Mesenteric fat pad (tissue), 1 donor: Measurements from ENCODE around the gene LRRC4C. TPM values are rescaled to one million over a fixed set of nuclear protein-coding genes. Genes with fewer than 3 reads are reported as not detected.
"Not testable (repeated sequence)": the region's sequence is repeated elsewhere in the genome, so short reads cannot be mapped to it uniquely, and the experiment has no call there.

Source experiments
- DNase-seq: peaks from one replicate; pipeline ENCODE4 v3.0.0-alpha.2; 2020; ENCODE audit warnings: low spot score
- total RNA-seq: library from RNA; stranded (reverse); fragmentation: NEBNext Ultra II Directional; extraction: Animal tissue kit (Norgen Biotek cat#: 25700); gene quantifications from one replicate; pipeline ENCODE4 v1.2.1, GENCODE V29; 2021
- donor health status: DM: yes; HTN: yes; CAD: no.

LRRC4C gene
- total RNA-seq, 1 donor from 2014 or later, result 1.5 TPM

DNA sequence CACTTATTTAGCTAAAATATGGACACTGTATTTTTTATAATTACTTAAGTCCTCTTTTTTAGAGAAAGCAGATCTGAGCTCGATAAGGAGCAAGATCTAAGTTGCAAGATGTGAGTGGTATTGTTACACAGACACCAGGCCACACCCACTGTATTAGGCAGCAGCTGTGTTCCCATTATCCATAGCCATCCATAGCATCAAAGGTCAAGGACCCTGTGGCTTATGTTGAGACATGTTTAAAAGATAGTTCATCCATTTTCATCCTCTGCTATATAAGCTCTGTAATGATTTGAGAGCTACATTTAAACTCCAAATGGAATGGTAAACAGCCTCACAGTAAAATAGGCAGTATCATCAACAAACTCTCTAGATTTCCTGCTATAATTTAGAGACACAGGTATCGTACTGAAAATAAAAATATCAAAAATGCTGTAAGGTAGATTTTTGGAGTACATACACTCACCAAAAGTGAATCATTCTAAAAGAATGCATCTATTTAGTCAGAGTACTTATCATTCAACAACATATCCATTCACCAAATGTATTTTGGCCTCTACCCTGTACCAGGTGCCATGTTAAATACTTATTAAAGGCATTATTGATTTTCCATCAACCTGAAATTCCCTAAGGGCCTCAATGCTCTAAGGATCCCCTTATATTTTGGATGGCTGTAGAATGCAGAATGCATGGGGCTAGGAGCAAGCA, 574.0 kb downstream of the LRRC4C start:
- DNase-seq, result no peak

- no peak for DNase-seq
Observed at GRCh38 chr11:40882301-40882700, 577.2 kb downstream of the LRRC4C start.

DNA sequence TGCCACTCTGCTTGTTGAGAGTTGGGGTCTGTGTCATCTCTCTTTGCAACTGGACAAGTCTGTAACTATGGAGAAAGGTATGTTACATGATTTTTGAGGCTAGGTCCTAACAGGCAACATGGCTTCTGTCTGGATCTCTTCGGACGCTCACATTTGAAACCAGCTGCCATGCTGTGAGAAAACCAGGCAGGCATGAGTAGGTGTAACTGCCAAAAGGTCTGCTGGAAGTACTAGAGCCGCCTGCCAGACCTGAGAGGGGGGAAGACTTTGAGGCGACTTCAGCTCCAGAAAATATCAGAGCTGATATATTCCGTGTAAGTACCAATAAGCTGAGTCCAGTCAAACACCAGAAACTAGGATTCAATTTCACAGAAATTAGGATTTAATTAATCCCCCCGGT, 579.5 kb downstream of the LRRC4C start:
- DNase-seq, result no peak

DNA sequence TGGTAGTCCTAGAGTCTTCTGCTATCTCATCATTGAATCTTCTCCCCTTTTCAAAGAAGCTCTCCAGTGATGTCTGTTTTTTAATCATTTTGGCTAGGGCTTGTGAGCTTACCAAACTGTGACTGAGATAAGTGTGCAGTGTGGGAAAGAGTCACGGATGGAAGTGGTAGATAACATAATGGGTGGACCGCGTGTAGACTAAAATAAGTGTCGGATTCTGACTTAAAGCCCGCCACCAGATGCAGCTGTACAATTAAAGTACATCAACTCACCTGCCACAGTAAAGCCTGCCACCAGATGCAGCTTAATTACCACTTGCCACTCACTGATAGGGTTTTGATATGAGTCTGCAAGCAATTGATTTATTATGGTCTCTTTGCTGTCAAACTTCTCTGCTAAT, 581.5 kb downstream of the LRRC4C start:
- no peak for DNase-seq

DNA sequence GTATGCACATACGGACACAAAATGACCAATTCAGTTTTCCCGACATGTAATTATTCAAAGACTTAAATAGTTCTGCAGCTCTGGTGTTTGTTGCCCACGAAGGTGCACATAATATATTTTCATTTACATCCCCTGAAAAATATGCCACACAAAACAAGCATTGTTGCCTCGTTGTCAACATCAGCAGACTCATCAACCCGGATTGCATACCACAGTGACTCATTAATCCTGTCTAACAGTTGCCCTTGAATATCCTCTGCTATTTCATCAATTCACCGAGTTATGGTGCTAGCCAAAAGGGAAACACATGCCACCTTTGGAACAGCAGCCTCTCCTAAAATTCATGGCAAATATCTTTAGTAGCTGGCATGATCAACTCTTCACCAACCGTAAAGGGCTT, 582.2 kb downstream of the LRRC4C start:
- DNase-seq, result no peak

GRCh38 chr11:40867991-40868632, 591.3 kb downstream of the LRRC4C start:
- no peak for DNase-seq

DNA sequence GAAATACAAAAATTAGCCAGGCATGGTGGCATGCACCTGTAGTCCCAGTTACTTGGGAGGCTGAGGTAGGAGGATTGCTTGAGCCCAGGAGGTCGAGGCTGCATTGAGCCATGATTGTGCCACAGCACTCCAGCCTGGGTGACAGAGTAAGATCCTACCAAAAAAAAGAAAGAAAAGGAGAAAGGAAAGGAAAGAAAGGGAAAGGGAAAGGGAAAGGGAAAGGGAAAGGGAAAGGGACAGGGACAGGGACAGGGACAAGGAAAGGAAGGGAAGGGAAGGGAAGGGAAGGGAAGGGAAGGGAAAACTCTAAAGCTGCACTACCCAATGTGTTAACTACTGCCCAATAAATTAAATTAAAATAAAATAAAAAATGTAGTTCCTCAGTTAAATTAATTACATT, 601.7 kb downstream of the LRRC4C start:
- not testable (repeated sequence) for DNase-seq

DNA sequence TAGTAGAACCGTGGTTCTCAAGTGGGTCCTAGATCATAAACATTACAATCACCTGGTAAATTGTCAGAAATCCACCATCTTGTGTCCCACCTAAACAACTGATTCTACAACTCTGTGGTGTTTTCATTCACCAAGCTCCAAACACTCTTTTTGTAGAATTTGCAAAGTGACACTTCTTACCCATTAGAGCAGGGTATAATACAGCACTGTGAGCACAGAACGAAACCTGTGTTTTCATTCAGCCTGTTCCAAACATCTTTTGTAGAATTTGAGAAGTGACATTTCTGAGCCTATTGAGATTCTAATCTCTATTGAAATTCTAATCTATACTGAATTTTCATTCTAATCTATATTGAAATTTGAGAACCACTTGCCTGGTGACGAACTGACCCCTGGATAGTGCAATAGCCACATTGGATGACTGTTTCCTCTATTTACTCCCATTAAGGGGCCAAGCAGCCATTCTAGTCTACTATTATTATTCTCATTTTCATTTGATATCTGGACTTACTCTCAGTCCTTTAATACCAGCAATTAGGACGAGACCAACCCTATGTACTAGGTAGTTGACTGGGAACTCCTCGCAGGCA, 616.6 kb downstream of the LRRC4C start:
- no peak for DNase-seq

- DNase-seq, result no peak
Observed at GRCh38 chr11:40841231-40841630, 618.2 kb downstream of the LRRC4C start.

- DNase-seq, result no peak
Observed at GRCh38 chr11:40838181-40838683, 621.2 kb downstream of the LRRC4C start.

- DNase-seq, result no peak
Observed at GRCh38 chr11:40827116-40827515, 632.3 kb downstream of the LRRC4C start.

- DNase-seq, result no peak
Observed at GRCh38 chr11:40826601-40827000, 632.9 kb downstream of the LRRC4C start.

GRCh38 chr11:40825201-40825834, 634.1 kb downstream of the LRRC4C start:
- no peak for DNase-seq

GRCh38 chr11:40819230-40819629, 640.2 kb downstream of the LRRC4C start:
- DNase-seq, result no peak

DNA sequence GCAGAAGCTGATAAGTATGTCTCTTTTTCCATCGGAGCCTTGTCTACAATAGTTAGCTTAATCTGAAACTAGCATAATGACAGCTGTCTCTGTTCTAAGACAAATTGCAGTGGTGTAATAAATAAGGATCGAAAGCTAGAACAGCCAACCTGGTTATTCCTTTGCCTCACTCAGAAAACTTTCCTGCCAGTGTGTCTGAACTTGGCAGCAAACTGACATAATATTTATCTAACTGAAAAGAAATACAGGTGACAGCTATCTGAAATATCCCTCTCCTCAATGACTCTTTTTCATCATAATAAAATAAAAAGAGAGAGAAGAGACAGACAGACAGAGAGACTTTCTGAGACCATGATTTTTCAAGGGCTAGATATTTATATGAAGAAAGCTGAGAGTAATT, 642.5 kb downstream of the LRRC4C start:
- no peak for DNase-seq

DNA sequence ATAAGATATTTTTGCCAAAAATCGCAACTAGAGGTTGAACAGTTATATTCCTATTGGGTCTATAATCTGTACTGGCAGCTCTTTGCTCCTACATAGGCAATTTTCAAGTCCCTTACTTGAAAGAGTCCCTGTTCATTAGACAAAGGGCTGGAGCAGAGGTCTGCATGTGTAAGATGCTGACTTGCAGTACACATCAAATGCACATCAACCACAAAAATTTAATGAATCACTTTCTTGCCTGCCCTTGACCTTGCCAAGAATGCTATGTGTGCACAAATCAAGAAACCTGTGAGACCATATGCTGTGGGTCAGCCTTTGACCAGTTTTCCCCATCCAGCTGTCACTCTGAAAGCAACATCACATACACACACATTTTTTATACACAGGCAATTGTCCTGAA, 661.5 kb downstream of the LRRC4C start:
- no peak for DNase-seq

DNA sequence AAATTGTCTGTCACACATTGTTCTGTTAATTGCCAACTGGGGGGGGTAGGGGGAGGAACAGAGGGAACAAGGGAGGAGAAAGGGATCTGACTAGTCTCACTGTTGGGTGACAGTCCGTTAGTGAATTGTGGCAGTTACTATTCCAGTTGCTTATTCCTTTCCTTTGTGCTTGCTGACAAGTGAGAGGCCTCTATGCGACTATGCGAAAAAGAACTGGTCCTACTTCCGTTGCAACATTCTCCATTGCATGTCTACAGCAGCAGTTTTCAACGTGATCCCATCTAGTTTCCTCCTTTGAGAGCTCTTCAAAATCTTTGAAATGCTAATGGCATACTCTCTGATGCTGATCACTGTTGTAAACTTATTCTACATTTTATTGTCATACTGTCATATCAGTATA, 672.2 kb downstream of the LRRC4C start:
- no peak for DNase-seq

DNA sequence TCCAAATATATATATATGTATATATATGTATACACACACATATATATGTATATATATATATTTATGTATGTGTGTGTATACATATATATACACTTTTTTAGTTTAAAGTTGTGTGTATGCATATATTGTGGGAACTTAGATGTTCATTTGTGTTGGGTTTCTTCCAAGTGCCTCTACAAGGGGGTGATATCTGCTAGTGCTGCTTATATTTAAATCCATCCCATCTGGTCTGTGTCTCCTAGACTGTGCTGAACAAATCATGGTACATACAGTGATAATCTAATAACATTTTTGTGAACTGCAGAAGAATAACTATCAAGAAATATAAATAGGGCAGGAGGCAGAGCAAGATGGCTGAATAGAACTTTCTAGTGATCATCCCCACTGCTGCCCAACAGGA, 696.4 kb downstream of the LRRC4C start:
- no peak for DNase-seq

- DNase-seq, result no peak
Observed at GRCh38 chr11:40759341-40759740, 700.1 kb downstream of the LRRC4C start.

DNA sequence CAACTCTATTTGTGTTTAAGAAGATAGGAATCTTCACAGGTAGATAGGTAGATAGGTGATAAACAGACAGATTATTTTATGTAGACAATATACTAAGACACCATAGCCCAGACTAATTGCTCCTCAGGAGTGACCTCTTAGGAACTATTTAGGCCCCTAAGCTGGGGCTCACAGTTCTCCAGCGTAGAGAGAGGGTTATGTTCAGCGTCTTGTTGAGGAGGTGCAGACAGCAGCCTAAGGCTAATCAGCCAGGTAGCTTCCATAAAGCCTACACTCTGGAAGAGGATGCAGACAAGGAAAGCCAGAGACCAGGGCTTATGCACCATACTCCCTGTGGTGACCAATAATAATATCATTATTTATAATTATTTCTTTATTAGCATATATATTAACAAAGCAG, 705.2 kb downstream of the LRRC4C start:
- no peak for DNase-seq

- no peak for DNase-seq
Observed at GRCh38 chr11:40746282-40746681, 713.2 kb downstream of the LRRC4C start.

GRCh38 chr11:40732132-40732531, 727.3 kb downstream of the LRRC4C start:
- DNase-seq, result no peak
